GM12891 (cell line): ENCODE results near the gene ARMH2.

Experiments used
- POLR2A ChIP-seq: IDR thresholded peaks from 2 replicates; pipeline ENCODE4 v1.6.1; 2011; ENCODE audit warnings: low read depth, low read length, control low read depth
- POLR2AphosphoS5 ChIP-seq: IDR thresholded peaks from 2 replicates; pipeline ENCODE4 v1.6.1; 2011; ENCODE audit warnings: low read depth, low read length, control low read depth

- TF ChIP-seq POLR2AphosphoS5: no peak
- TF ChIP-seq POLR2A: no peak
Observed at GRCh38 chr6:24759718-24760117, 39.0 kb downstream of the ARMH2 start.
